Hepatocyte (in vitro differentiated cells): ENCODE measurements around the gene SSTR3. TPM values are rescaled to one million over a fixed set of nuclear protein-coding genes. Genes with fewer than 3 reads are reported as not detected.
"Not testable (repeated sequence)": the region's sequence is repeated elsewhere in the genome, so short reads cannot be mapped to it uniquely, and the experiment has no call there.

Experiments
- DNase-seq: peaks from one replicate; pipeline ENCODE4 v3.0.0-alpha.2; 2016; ENCODE audit warnings: low spot score
- H2AFZ ChIP-seq: fragments of 200-600 bp; sonication (generic); 2 replicates; pipeline ENCODE4 v1.6.0; 2016; ENCODE audit warnings: antibody characterized with exemption, mild to moderate bottlenecking
- H3K27ac ChIP-seq: fragments of 200-600 bp; sonication (generic); 2 replicates; pipeline ENCODE4 v1.5.1; 2016; ENCODE audit warnings: mild to moderate bottlenecking
- H3K27me3 ChIP-seq: fragments of 200-600 bp; sonication (generic); 2 replicates; pipeline ENCODE4 v1.6.1; 2016
- H3K36me3 ChIP-seq: fragments of 200-600 bp; sonication (generic); replicated peaks from 2 replicates; pipeline ENCODE4 v1.5.1; 2016; ENCODE audit warnings: low read depth; ENCODE audit not compliant: insufficient read depth
- H3K4me1 ChIP-seq: fragments of 200-600 bp; sonication (generic); 2 replicates; pipeline ENCODE4 v1.5.1; 2016; ENCODE audit warnings: mild to moderate bottlenecking, moderate library complexity; ENCODE audit not compliant: insufficient read depth
- H3K4me2 ChIP-seq: fragments of 200-600 bp; sonication (generic); 2 replicates; pipeline ENCODE4 v1.6.0; 2016
- H3K4me3 ChIP-seq: fragments of 200-600 bp; sonication (generic); 2 replicates; pipeline ENCODE4 v1.5.1; 2016; ENCODE audit warnings: mild to moderate bottlenecking
- H3K79me2 ChIP-seq: fragments of 200-600 bp; sonication (generic); 2 replicates; pipeline ENCODE4 v1.6.0; 2017; ENCODE audit warnings: mild to moderate bottlenecking
- H3K9me2 ChIP-seq: fragments of 200-600 bp; sonication (generic); replicated peaks from 2 replicates; pipeline ENCODE4 v1.6.0; 2017; ENCODE audit warnings: mild to moderate bottlenecking; ENCODE audit not compliant: insufficient read depth
- H3K9me3 ChIP-seq: fragments of 200-600 bp; sonication (generic); 2 replicates; pipeline ENCODE4 v1.5.1; 2016; ENCODE audit warnings: low read depth, mild to moderate bottlenecking
- H4K20me1 ChIP-seq: fragments of 200-600 bp; sonication (generic); 2 replicates; pipeline ENCODE4 v1.6.0; 2016; ENCODE audit warnings: mild to moderate bottlenecking; ENCODE audit not compliant: insufficient read depth, poor library complexity, severe bottlenecking
- CTCF ChIP-seq: fragments of 200-600 bp; sonication (generic); IDR thresholded peaks from 2 replicates; pipeline ENCODE4 v1.5.1; 2016; ENCODE audit warnings: antibody characterized with exemption, mild to moderate bottlenecking; ENCODE audit not compliant: poor library complexity
- EZH2 ChIP-seq: fragments of 200-600 bp; sonication (generic); IDR thresholded peaks from 2 replicates; pipeline ENCODE4 v1.6.1; 2016; ENCODE audit warnings: antibody characterized with exemption, mild to moderate bottlenecking, borderline replicate concordance
- EZH2phosphoT487 ChIP-seq: fragments of 200-600 bp; sonication (generic); IDR thresholded peaks from one replicate; pipeline ENCODE4 v1.6.1; 2018; ENCODE audit warnings: antibody characterized with exemption, mild to moderate bottlenecking, low read depth, moderate library complexity; ENCODE audit not compliant: unreplicated experiment, severe bottlenecking
- WGBS: methylation state at CpG from one replicate; pipeline ENCODE4 v1.1.6; 2016; ENCODE audit warnings: low lambda C conversion rate; ENCODE audit errors: missing lambda C conversion rate; 5-methylcytosine and 5-hydroxymethylcytosine counted together
- polyA plus RNA-seq: library from polyadenylated mRNA; unstranded; fragments of >200 nt; fragmentation: Nextera tagmentation; extraction: Ambion mirVana; gene quantifications from 2 replicates; pipeline ENCODE4 v1.2.1, GENCODE V29; 2016
- total RNA-seq: library from RNA; depleted of rRNA; stranded (reverse); fragments of >200 nt; gene quantifications from 2 replicates; pipeline ENCODE4 v1.2.3, GENCODE V29; 2014

SSTR3 gene
- total and polyA plus RNA-seq, 2 experiments from 2014 or later: 0.47 to 2.8 TPM

- DNase-seq: no peak
- WGBS: 89% methylated on average over 10 of the region's 10 CpGs
These were observed 9.6 kb downstream of the SSTR3 start for GRCh38 chr22:37202716-37203115.

GRCh38 chr22:37202001-37202555, 10.2 kb downstream of the SSTR3 start:
- Histone ChIP-seq H2AFZ (no peak overlapping the region), H3K79me2 (no peaks in the 10 kb centered on the region), H3K4me2 (no peak overlapping the region), H3K9me2 (no peaks in the 10 kb centered on the region), H3K4me3 (no peak overlapping the region), H3K27ac (no peak overlapping the region), H3K4me1 (peaks cover 25% of the 10 kb centered on the region), H3K36me3 (no peaks in the 10 kb centered on the region), H3K9me3 (no peaks in the 10 kb centered on the region), H3K27me3 (no peaks in the 10 kb centered on the region), H4K20me1 (no peaks in the 10 kb centered on the region)
- 97% methylated on average over 5 of the region's 5 CpGs for WGBS
- TF ChIP-seq EZH2phosphoT487: no peak
- no peak for DNase-seq

More at GRCh38 chr22:37202716-37203115, 9.6 kb downstream of the SSTR3 start:
- Histone ChIP-seq H3K79me2 (no peaks in the 10 kb centered on the region), H2AFZ (no peak overlapping the region), H3K36me3 (no peaks in the 10 kb centered on the region), H3K4me3 (no peak overlapping the region), H3K4me1 (peaks cover 20% of the 10 kb centered on the region), H3K9me3 (no peaks in the 10 kb centered on the region), H4K20me1 (no peaks in the 10 kb centered on the region), H3K27me3 (no peaks in the 10 kb centered on the region), H3K27ac (no peak overlapping the region), H3K9me2 (no peaks in the 10 kb centered on the region), H3K4me2 (no peak overlapping the region)
- no peak for TF ChIP-seq EZH2phosphoT487
- TF ChIP-seq CTCF: no peak
- no peak for TF ChIP-seq EZH2

- not testable (repeated sequence) for H3K4me2 ChIP-seq, H4K20me1 ChIP-seq, H3K9me3 ChIP-seq, H3K79me2 ChIP-seq, H2AFZ ChIP-seq, H3K9me2 ChIP-seq, H3K36me3 ChIP-seq, H3K27me3 ChIP-seq, H3K27ac ChIP-seq, DNase-seq, H3K4me3 ChIP-seq
- 95% methylated on average over 6 of the region's 6 CpGs for WGBS
- H3K4me1 ChIP-seq: peaks cover 31% of the 10 kb centered on the region
These were observed 10.8 kb downstream of the SSTR3 start for GRCh38 chr22:37201443-37201820.

GRCh38 chr22:37199760-37200108, 12.5 kb downstream of the SSTR3 start:
- TF ChIP-seq EZH2 (no peak), EZH2phosphoT487 (no peak)
- Histone ChIP-seq H3K9me2 (no peaks in the 10 kb centered on the region), H3K27me3 (no peaks in the 10 kb centered on the region), H3K27ac (peak overlapping the region; percentile 84), H3K4me3 (no peak overlapping the region), H4K20me1 (no peaks in the 10 kb centered on the region), H3K9me3 (no peaks in the 10 kb centered on the region), H2AFZ (peak overlapping the region; percentile 65), H3K36me3 (no peaks in the 10 kb centered on the region), H3K4me2 (peak overlapping the region; percentile 75), H3K79me2 (no peaks in the 10 kb centered on the region), H3K4me1 (peaks cover 35% of the 10 kb centered on the region)
- peak; percentile 65 for DNase-seq
- WGBS: 21% methylated on average over 12 of the region's 12 CpGs

GRCh38 chr22:37199103-37199759, 13.0 kb downstream of the SSTR3 start:
- H3K9me2 ChIP-seq: no peaks in the 10 kb centered on the region
- no peaks in the 10 kb centered on the region for H3K79me2 ChIP-seq
- no peaks in the 10 kb centered on the region for H3K27me3 ChIP-seq
- peak overlapping the region; percentile 89 for H3K4me2 ChIP-seq
- H3K4me3 ChIP-seq: peak overlapping the region; percentile 59
- peak overlapping the region; percentile 65 for H2AFZ ChIP-seq
- H4K20me1 ChIP-seq: no peaks in the 10 kb centered on the region
- H3K36me3 ChIP-seq: no peaks in the 10 kb centered on the region
- H3K27ac ChIP-seq: peak overlapping the region; percentile 92
- H3K4me1 ChIP-seq: peaks cover 35% of the 10 kb centered on the region
- WGBS: 2% methylated on average over 50 of the region's 58 CpGs
- peak; percentile 98 for DNase-seq
- TF ChIP-seq EZH2phosphoT487 (no peak), CTCF (peak; percentile 96)
- H3K9me3 ChIP-seq: no peaks in the 10 kb centered on the region
